Peyer's patch (tissue), 4 donors: ENCODE results near the gene CDC20B.

Experiments used
- CTCF ChIP-seq, 6 experiments: fragments of 450-650 bp in 4 of 6; fragments of 200-600 bp in 2 of 6; sonication (generic) in 1 of 6; IDR thresholded peaks; one replicate each; pipeline ENCODE4 v1.5.1; 2017 to 2019; ENCODE audit warnings: antibody characterized with exemption in 6 of 6, mild to moderate bottlenecking in 3 of 6, moderate library complexity in 1 of 6
- POLR2A ChIP-seq, 2 donors: fragments of 450-650 bp; IDR thresholded peaks; one replicate each; pipeline ENCODE4 v1.5.1; 2017; ENCODE audit warnings: antibody characterized with exemption in 2 of 2, mild to moderate bottlenecking in 2 of 2, moderate library complexity in 2 of 2

- TF ChIP-seq POLR2A (IDR thresholded peaks at IDR 0.05) (no peak), CTCF (IDR thresholded peaks at IDR 0.05) (no peak)
Observed at GRCh38 chr5:55072666-55073065, 100.3 kb downstream of the CDC20B start.
